HG02885 (cell line): Measurements from ENCODE around the gene NDUFA11.

Source experiments
- ATAC-seq: cut with Tn5 transposase; IDR thresholded peaks from one replicate; pipeline ENCODE4 v1.9.1; 2021; ENCODE audit warnings: mild to moderate bottlenecking; ENCODE audit not compliant: unreplicated experiment, poor library complexity

The NDUFA11 gene

GRCh38 chr19:5913739-5914357 is 10.3 kb upstream of the NDUFA11 start, which contains the start of gene CAPS:
Gene CAPS, plus strand, starts transcription at chr19:5914254. Its CDS starts 153 bp downstream, at chr19:5914407.
- no peak for ATAC-seq

DNA sequence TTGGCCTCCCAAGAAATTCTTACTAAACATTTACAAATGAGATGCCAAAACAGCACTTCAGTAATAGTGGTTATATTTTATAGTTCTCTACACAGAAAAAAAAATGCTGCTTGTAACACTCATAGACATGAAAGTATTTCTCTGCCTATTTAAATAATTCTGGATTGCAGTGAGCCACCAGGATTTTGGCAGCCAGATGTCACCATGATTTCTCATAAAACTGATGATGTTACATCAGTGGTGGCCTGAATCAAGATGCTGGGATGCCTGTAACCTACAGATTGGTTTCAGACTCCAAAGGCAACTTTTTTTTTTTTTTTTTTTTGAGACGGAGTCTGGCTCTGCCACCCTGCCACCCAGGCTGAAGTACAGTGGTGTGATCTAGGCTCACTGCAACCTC is 7.8 kb upstream of the NDUFA11 start:
- no peak for ATAC-seq

GRCh38 chr19:5910638-5910907 is 7.0 kb upstream of the NDUFA11 start:
- ATAC-seq = no peak

GRCh38 chr19:5908773-5909442 is 5.3 kb upstream of the NDUFA11 start:
- no peak for ATAC-seq

GRCh38 chr19:5907241-5907640 is 3.7 kb upstream of the NDUFA11 start:
- no peak for ATAC-seq

DNA sequence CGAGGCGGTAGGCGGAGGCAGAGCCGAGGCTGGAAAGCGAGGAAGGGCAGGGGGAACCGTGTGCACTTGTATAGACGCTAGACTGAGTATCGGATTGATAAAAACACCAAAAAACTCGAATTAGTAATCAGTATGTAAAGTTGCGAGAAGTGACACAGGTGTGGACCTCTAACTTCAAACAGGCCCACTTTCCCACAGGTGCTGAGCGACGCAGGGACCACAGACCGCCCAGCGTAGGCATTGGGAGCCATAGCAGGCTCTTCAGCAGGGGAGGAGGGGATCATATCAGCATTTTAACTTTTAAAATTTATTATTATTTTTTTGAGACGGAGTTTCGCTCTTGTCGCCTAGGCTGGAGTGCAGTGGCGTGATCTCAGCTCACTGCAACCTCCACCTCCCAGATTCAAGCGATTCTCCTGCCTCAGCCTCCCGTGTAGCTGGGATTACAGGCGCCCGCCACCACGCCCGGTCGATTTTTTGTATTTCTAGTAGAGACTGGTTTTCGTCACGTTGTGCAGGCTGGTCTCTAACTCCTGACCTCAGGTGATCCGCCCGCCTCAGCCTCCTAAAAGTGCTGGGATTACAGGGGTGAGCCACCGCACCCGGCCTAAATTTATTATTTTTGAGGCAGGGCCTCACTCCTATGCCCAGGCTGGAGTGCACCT is 1.7 kb upstream of the NDUFA11 start:
- ATAC-seq = no peak

DNA sequence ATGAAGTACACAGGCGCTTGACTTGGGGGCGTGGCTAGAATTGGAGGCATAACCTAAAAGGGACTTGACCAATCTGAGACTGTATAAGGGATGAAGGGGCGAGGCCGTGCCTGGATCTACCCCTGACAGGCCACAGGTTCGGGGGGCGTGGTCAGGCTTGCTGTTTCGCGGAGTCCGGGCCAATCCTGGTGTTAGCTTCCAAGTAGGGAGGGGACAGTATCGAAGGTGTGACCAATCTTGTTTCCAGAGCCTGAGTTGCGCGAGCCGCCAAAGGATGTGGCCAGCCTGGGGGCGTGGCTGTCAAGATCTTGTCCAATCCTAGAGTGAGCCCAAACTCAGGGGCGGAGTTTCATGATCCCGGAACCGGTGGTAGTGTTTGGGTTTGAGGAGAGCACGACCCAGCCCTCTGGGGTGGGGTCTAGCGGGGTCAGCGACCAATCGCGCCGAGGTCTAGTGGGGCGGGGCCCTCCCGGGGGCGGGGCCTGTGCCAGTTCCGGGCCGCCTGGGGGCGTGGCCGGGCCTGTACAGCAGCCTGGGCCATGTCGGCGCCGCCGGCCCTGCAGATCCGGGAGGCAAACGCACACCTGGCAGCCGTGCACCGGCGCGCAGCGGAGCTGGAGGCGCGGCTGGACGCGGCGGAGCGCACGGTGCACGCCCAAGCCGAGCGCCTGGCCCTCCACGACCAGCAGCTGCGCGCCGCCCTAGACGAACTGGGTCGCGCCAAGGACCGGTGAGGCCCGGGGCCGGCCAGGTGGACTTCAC is 943 bp upstream of the NDUFA11 start, which contains the start of gene VMAC:
TSS of gene VMAC (plus strand) at position 521 of the 762 bp plus-strand sequence. CDS start at position 540, 19 bp downstream.
- peak; percentile 78 for ATAC-seq

DNA sequence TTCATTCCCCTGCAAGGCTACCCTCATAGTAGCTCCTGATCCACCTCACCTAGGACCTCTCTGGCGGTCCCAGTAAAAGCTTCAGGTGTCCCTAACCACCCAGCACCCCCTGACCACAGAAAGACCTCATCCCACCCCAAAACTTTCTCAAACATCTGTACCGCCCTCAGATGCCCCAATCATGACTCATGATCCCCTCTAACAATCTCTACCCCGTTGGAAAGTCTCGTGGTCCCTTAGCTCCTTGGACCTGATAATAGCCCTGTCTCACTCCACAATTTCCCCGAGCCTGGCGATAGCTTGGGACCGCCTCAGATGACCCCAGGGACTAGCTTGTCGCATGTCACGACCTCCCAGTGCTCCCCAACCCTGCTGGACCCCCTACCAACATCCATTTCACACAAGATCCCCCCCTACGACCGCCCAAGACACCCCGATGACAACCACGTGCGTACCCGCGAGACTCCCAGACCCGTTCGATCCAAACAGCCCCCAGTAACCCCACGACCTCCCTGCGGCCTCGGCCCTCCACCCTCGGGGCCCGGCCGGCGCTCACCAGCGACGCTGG is 450 bp downstream of the NDUFA11 start:
- no peak for ATAC-seq

- ATAC-seq = no peak
Observed at GRCh38 chr19:5900976-5901375, 2.6 kb downstream of the NDUFA11 start.

- ATAC-seq = no peak
Observed at GRCh38 chr19:5899728-5900526, 3.7 kb downstream of the NDUFA11 start.

GRCh38 chr19:5897189-5897969 is 6.2 kb downstream of the NDUFA11 start:
- no peak for ATAC-seq

DNA sequence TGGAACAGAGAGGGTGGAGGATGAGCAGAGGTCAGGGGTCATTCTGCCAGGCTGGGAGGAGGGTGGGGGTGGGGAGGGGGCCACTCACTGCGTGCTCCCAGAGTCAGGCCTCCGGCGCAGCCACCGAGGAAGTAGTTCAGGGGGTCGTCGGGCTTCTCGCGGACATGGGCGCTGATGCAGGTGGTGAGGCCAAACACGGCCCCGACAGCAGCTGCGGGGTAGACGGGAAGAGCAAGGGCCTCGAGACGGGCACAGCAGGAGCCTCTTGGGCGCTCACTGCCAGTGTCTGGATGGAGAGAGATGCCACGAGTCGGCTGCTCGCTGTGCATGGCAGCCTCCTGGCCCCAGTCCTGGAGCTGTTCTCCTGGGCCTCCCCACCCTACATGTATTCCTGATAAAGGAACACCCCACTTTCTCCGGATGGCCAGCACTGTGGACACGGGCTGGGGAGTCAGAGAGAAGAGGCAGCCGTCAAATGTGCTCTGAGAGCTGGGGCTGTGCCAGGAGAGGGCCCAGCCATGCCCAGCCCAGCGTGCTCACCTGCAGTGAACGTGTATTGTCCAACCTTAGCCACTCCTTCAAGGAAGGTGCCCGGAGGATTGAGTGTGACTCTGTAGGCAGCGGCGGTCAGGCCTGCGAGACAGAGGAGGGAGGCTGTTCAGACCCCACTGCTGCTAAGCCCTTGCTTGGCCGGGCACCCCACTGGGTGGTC is 7.1 kb downstream of the NDUFA11 start:
- ATAC-seq = no peak

DNA sequence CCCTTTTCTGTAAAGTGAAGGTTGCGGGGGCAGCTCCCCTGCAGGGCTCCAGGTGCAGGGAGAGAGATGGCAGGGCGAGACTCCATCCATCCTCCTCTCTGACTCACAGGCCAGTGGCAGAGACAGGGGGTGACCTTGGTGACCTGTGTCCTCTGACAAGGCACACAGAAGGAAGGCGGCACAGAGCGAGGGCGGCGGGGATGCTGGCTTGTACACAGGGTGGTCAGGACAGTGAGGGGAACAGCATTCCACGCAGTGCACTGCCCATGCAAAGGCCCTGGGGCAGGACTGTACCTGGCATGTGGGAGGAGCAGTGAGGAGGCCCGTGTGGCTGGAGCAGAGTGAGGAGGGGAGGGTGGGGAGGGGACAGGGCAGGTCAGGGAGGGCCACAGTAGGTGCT is 7.7 kb downstream of the NDUFA11 start:
- no peak for ATAC-seq

DNA sequence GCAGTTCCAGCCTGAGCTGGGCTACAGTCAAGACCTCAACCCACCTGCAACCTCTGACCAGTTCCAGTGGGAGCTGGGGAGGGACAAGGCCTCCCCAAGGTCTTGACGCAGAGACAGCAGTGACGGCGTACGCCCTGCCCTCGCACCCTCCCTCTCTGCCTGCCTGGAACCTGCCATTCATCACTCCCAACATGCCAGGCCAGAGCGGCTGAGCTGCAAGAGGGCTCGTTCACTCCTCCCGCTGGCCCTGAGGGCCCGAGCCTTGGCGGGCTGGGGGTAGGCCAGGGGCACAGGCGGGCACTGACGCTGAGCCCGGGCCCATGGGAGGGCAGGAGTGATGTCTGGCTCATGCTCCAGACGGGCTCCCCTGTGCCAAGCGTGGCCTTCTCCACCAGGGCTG is 8.2 kb downstream of the NDUFA11 start:
- ATAC-seq = no peak

- ATAC-seq = no peak
Observed at GRCh38 chr19:5894704-5895349, 8.8 kb downstream of the NDUFA11 start.

GRCh38 chr19:5893907-5894703 is 9.5 kb downstream of the NDUFA11 start:
- ATAC-seq = no peak

DNA sequence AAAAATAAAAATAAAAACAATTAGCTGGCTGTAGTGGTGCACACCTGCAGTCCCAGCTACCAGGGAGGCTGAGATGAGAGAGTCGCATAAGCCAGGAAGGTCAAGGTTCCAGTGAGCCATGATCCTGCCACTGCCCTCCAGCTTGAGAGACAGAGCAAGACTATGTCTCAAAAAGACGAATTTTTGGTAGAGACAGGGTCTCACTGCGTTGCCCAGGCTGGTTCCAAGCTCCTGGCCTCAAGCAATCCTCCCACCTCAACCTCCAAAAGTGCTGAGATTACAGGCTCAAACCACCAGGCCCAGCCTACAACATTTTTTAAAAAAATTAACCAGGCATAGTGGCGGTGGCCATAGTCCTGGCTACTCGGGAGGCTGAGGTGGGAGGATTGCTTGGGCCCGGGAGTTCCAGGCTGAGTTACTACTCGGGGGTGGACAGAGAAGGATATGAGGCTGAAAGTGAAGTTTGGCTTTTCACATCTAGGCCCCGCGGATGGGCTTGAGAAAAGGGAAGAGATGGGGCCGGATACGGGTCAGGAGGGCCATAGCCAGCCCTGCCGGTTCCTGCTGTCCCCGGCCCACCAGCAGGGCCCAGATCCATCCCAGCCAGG is 10.2 kb downstream of the NDUFA11 start:
- no peak for ATAC-seq
